Measurements from ENCODE around the gene CHD5. TPM values are rescaled to one million over a fixed set of nuclear protein-coding genes. Genes with fewer than 3 reads are reported as not detected.

Gene CHD5
- total RNA-seq, 1 experiment from 2014 or later: 6.1 TPM

- Histone ChIP-seq H3K27me3 (ENCODE audit: insufficient read depth, low read length) (no peaks in the 10 kb centered on the region), H3K4me1 (ENCODE audit: control insufficient read depth in 1 of 2, insufficient read depth in 2 of 2, low read length in 2 of 2) (peaks cover 7 to 26% of the 10 kb centered on the region in 2 experiments; a peak in 3 of 4 replicates), H3K79me2 (ENCODE audit: insufficient read depth, low read length) (no peaks in the 10 kb centered on the region), H3K4me3 (replicated peaks in 1 of 2; ENCODE audit: low read depth in 1 of 2, low read length in 2 of 2) (no peak overlapping the region), H2AFZ (ENCODE audit: low read depth, low read length, poor library complexity, severe bottlenecking) (no peak overlapping the region), H3K9me3 (ENCODE audit: control insufficient read depth in 1 of 2, insufficient read depth in 1 of 2, low read depth in 1 of 2, low read length in 2 of 2) (no peaks in the 10 kb centered on the region), H3K4me2 (ENCODE audit: low read length) (no peak overlapping the region), H3K36me3 (ENCODE audit: control insufficient read depth in 1 of 2, insufficient read depth in 2 of 2, low read length in 2 of 2) (no peaks in the 10 kb centered on the region), H3K9me2 (ENCODE audit: insufficient read depth) (no peaks in the 10 kb centered on the region), H4K20me1 (ENCODE audit: insufficient read depth) (no peaks in the 10 kb centered on the region), H3K27ac (ENCODE audit: low read depth, low read length) (no peak overlapping the region), H3K9ac (ENCODE audit: low read length) (no peak overlapping the region)
- DNase-seq (ENCODE audit: low read depth, low spot score): no peak
- ChIA-PET CTCF (no interaction called here), POLR2A (no interaction called here), RAD21 (ENCODE audit: low non-redundant PET in 1 of 2, low total read pairs in 2 of 2, uncharacterized antibody in 2 of 2, unreplicated experiment in 2 of 2) (no interaction called here)
- intact Hi-C loops (cut with micrococcal nuclease): no loop called here
- TF ChIP-seq TCF7L2 (IDR thresholded peaks at IDR 0.05; ENCODE audit: borderline replicate concordance, extremely low read depth, insufficient read depth, insufficient read length) (no peak), EZH2phosphoT487 (IDR thresholded peaks at IDR 0.05; ENCODE audit: borderline replicate concordance) (no peak), CEBPB (IDR thresholded peaks at IDR 0.05; ENCODE audit: low read depth) (no peak), SIN3A (IDR thresholded peaks at IDR 0.05; ENCODE audit: low read depth) (no peak), YY1 (IDR thresholded peaks at IDR 0.05; ENCODE audit: extremely low read depth, insufficient replicate concordance, low read depth, low read length) (no peak), SRF (IDR thresholded peaks at IDR 0.05; ENCODE audit: low read depth) (no peak), ZNF274 (IDR thresholded peaks at IDR 0.05; ENCODE audit: low read depth, low read length) (no peak), ATF3 (IDR thresholded peaks at IDR 0.05) (no peak), MAX (IDR thresholded peaks at IDR 0.05) (no peak), POLR2AphosphoS5 (IDR thresholded peaks at IDR 0.05; ENCODE audit: low read depth, low read length) (no peak), EZH2 (IDR thresholded peaks at IDR 0.05) (no peak), ELF1 (IDR thresholded peaks at IDR 0.05; ENCODE audit: borderline replicate concordance, low read depth) (no peak), ZBTB33 (IDR thresholded peaks at IDR 0.05; ENCODE audit: extremely low read depth, insufficient replicate concordance, low read length) (no peak), POLR2A (IDR thresholded peaks at IDR 0.05; ENCODE audit: borderline replicate concordance, extremely low read depth, insufficient read depth, insufficient read length) (no peak), REST (IDR thresholded peaks at IDR 0.05; ENCODE audit: low read depth) (no peak), FOSL1 (IDR thresholded peaks at IDR 0.05; ENCODE audit: low read depth) (no peak), JUND (IDR thresholded peaks at IDR 0.05) (no peak), RAD21 (IDR thresholded peaks at IDR 0.05; ENCODE audit: low read depth) (no peak)
- ATAC-seq: no peak
- no TSS peak for BruUV-seq (replicated peaks)
These were observed 35.9 kb downstream of the CHD5 start for GRCh38 chr1:6144175-6144574.
